Liver (tissue), 9 donors: Measurements from ENCODE around the gene KDM3B. TPM values are rescaled to one million over a fixed set of nuclear protein-coding genes. Genes with fewer than 3 reads are reported as not detected.

ENCODE experiments used
- DNase-seq: peaks from one replicate; pipeline ENCODE4 v3.0.0-alpha.2; 2017; ENCODE audit warnings: low spot score
- H3K27ac ChIP-seq, 2 donors: one replicate each; pipeline ENCODE4 v1.7.0; 2013; ENCODE audit warnings: inconsistent platforms in 2 of 2, low read length in 2 of 2, control low read depth in 1 of 2, low read depth in 1 of 2, mild to moderate bottlenecking in 1 of 2
- H3K27me3 ChIP-seq, 4 donors: one replicate each; pipeline versions ENCODE4 v1.6.1 to v1.7.0; 2013; ENCODE audit warnings: low read length in 3 of 4, inconsistent platforms in 1 of 4, mild to moderate bottlenecking in 1 of 4, moderate library complexity in 1 of 4; ENCODE audit not compliant: control insufficient read depth in 4 of 4, insufficient read depth in 4 of 4
- H3K36me3 ChIP-seq, 4 donors: one replicate each; pipeline versions ENCODE4 v1.6.1 to v1.7.0; 2013; ENCODE audit warnings: low read length in 3 of 4, mild to moderate bottlenecking in 3 of 4, low read depth in 1 of 4, moderate library complexity in 1 of 4; ENCODE audit not compliant: control insufficient read depth in 4 of 4, insufficient read depth in 3 of 4
- H3K4me1 ChIP-seq, 4 donors: one replicate each; pipeline versions ENCODE4 v1.6.1 to v1.7.0; 2013; ENCODE audit warnings: low read length in 3 of 4, mild to moderate bottlenecking in 3 of 4, moderate library complexity in 1 of 4; ENCODE audit not compliant: control insufficient read depth in 4 of 4, insufficient read depth in 4 of 4
- H3K4me3 ChIP-seq, 3 donors: one replicate each; pipeline versions ENCODE4 v1.6.1 to v1.7.0; 2013; ENCODE audit warnings: low read length in 3 of 3, control low read depth in 1 of 3, low read depth in 1 of 3, mild to moderate bottlenecking in 1 of 3
- H3K9ac ChIP-seq, 2 donors: one replicate each; pipeline ENCODE4 v1.7.0; 2013; ENCODE audit warnings: low read length in 2 of 2, mild to moderate bottlenecking in 2 of 2, moderate library complexity in 2 of 2, control low read depth in 1 of 2, low read depth in 1 of 2
- H3K9me3 ChIP-seq, 4 donors: one replicate each; pipeline versions ENCODE4 v1.6.1 to v1.7.0; 2013; ENCODE audit warnings: low read length in 3 of 4; ENCODE audit not compliant: control insufficient read depth in 4 of 4
- FOXA2 ChIP-seq: IDR thresholded peaks from 2 replicates; pipeline ENCODE4 v1.6.1; 2016; ENCODE audit warnings: antibody characterized with exemption
- GABPA ChIP-seq, 2 donors: IDR thresholded peaks in 1 of 2; conservative IDR thresholded peaks in 1 of 2; 2 replicates each; pipeline ENCODE4 v1.6.1; 2016; ENCODE audit warnings: antibody characterized with exemption in 2 of 2, mild to moderate bottlenecking in 1 of 2, moderate library complexity in 1 of 2
- HNF4A ChIP-seq, 2 donors: conservative IDR thresholded peaks; 2 replicates each; pipeline ENCODE4 v1.6.1; 2016; ENCODE audit warnings: antibody characterized with exemption in 2 of 2, mild to moderate bottlenecking in 2 of 2
- HNF4G ChIP-seq: IDR thresholded peaks from 2 replicates; pipeline ENCODE4 v1.6.1; 2016; ENCODE audit warnings: antibody characterized with exemption
- NR2F2 ChIP-seq: IDR thresholded peaks from 2 replicates; pipeline ENCODE4 v1.6.1; 2016; ENCODE audit warnings: antibody characterized with exemption
- RXRA ChIP-seq, 2 donors: IDR thresholded peaks; 2 replicates each; pipeline ENCODE4 v1.6.1; 2017 to 2018; ENCODE audit warnings: antibody characterized with exemption in 2 of 2, mild to moderate bottlenecking in 1 of 2
- SP1 ChIP-seq: IDR thresholded peaks from 2 replicates; pipeline ENCODE4 v1.6.1; 2018; ENCODE audit warnings: antibody characterized with exemption, mild to moderate bottlenecking
- TAF1 ChIP-seq: conservative IDR thresholded peaks from 2 replicates; pipeline ENCODE4 v1.6.1; 2016; ENCODE audit warnings: antibody characterized with exemption, mild to moderate bottlenecking
- YY1 ChIP-seq: IDR thresholded peaks from 2 replicates; pipeline ENCODE4 v1.6.1; 2016; ENCODE audit warnings: antibody characterized with exemption, mild to moderate bottlenecking
- WGBS: extraction: QIAGEN DNeasy Blood & Tissue Kit; methylation state at CpG from one replicate; pipeline ENCODE4 v1.1.7; 2013; 5-methylcytosine and 5-hydroxymethylcytosine counted together
- polyA plus RNA-seq, 2 donors: library from polyadenylated mRNA; stranded (reverse) in 1 of 2; unstranded in 1 of 2; fragments of 200-250 nt in 1 of 2; fragments of >200 nt in 1 of 2; fragmentation: Nextera tagmentation in 1 of 2; extraction: Ambion mirVana in 1 of 2; gene quantifications; one replicate each; pipeline versions ENCODE4 v1.2.1 to v1.2.3, GENCODE V29; 2013 to 2015
- total RNA-seq, 2 donors: library from RNA; depleted of rRNA; stranded (reverse); fragments of >200 nt; gene quantifications; one replicate each; pipeline ENCODE4 v1.2.3, GENCODE V29; 2014
- TF ChIP-seq, protein P1 (sequence below): IDR thresholded peaks from 2 replicates; pipeline ENCODE4 v1.6.1; 2016; ENCODE audit warnings: antibody characterized with exemption
- TF ChIP-seq, protein P2 (sequence below): IDR thresholded peaks from 2 replicates; pipeline ENCODE4 v1.6.1; 2016; ENCODE audit warnings: antibody characterized with exemption
- TF ChIP-seq, protein P3 (sequence below): IDR thresholded peaks from 2 replicates; pipeline ENCODE4 v1.6.1; 2016; ENCODE audit warnings: antibody characterized with exemption, mild to moderate bottlenecking
- TF ChIP-seq, protein P4 (sequence below): IDR thresholded peaks from 2 replicates; pipeline ENCODE4 v1.6.1; 2016; ENCODE audit warnings: antibody characterized with exemption
- donor health status: healthy.
- donor health status: healthy.
- donor health status: healthy.
- donor health status: healthy.
- donor health status: healthy.

KDM3B gene
- total and polyA plus RNA-seq, 4 donors: 6.8 to 39.6 (median 18.8) TPM

DNA sequence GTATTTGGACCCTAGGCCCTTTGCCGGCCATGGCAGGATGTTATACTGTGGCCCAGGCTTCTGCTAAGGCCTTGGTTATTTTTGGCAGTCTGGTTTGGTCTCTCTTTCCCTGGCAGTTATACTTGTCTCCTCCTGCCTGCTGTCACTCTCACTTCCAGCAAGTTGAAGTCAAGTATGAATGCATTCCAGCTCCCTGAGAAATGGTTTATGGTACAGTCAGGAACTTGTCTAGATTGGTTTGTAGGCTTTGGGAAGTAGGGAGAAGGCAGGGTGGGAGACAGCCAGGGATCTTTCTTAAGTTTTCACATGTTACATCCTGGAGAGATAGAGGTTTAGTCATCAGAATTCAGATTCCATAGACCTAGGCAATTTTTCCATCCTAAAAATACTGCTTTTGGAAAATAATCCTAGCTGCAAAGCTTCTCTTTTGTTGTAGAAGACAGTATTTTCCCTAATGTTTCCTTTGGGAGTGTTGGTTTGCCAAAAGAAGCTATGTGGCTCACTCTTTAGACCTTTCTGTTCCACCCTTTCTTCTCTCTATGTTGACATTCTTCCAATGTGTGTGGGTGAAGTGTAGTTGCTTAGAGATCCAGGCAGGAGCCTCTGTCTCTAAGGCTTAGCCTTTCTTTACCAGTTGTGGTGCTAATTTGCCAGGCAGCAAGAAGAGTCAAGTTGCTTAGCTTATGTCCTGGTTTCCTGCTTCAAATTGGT is 2.5 kb upstream of the KDM3B start:
- no peak overlapping the region for H3K4me3 ChIP-seq
- peaks cover 3 to 16% (median 15%) of the 10 kb centered on the region in 4 donors for H3K4me1 ChIP-seq
- WGBS: 93% methylated on average over 1 of the region's 1 CpG
- no peak overlapping the region for H3K9ac ChIP-seq
- no peaks in the 10 kb centered on the region for H3K9me3 ChIP-seq
- no peak overlapping the region for H3K27ac ChIP-seq
- H3K27me3 ChIP-seq: no peaks in the 10 kb centered on the region
- peaks cover 12 to 28% (median 17%) of the 10 kb centered on the region in 4 donors for H3K36me3 ChIP-seq
- TF ChIP-seq, protein P1, sequence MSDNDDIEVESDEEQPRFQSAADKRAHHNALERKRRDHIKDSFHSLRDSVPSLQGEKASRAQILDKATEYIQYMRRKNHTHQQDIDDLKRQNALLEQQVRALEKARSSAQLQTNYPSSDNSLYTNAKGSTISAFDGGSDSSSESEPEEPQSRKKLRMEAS: no peak
- TF ChIP-seq SP1 (no peak), HNF4A (conservative IDR thresholded peaks at IDR 0.05) (no peak), GABPA (IDR thresholded peaks at IDR 0.05 in 1 of 2, conservative IDR thresholded peaks at IDR 0.05 in 1 of 2) (no peak), YY1 (no peak), TAF1 (no peak), NR2F2 (no peak), FOXA2 (no peak), HNF4G (no peak)
- TF ChIP-seq, protein P2, sequence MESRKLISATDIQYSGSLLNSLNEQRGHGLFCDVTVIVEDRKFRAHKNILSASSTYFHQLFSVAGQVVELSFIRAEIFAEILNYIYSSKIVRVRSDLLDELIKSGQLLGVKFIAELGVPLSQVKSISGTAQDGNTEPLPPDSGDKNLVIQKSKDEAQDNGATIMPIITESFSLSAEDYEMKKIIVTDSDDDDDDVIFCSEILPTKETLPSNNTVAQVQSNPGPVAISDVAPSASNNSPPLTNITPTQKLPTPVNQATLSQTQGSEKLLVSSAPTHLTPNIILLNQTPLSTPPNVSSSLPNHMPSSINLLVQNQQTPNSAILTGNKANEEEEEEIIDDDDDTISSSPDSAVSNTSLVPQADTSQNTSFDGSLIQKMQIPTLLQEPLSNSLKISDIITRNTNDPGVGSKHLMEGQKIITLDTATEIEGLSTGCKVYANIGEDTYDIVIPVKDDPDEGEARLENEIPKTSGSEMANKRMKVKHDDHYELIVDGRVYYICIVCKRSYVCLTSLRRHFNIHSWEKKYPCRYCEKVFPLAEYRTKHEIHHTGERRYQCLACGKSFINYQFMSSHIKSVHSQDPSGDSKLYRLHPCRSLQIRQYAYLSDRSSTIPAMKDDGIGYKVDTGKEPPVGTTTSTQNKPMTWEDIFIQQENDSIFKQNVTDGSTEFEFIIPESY: no peak
- TF ChIP-seq, protein P3, sequence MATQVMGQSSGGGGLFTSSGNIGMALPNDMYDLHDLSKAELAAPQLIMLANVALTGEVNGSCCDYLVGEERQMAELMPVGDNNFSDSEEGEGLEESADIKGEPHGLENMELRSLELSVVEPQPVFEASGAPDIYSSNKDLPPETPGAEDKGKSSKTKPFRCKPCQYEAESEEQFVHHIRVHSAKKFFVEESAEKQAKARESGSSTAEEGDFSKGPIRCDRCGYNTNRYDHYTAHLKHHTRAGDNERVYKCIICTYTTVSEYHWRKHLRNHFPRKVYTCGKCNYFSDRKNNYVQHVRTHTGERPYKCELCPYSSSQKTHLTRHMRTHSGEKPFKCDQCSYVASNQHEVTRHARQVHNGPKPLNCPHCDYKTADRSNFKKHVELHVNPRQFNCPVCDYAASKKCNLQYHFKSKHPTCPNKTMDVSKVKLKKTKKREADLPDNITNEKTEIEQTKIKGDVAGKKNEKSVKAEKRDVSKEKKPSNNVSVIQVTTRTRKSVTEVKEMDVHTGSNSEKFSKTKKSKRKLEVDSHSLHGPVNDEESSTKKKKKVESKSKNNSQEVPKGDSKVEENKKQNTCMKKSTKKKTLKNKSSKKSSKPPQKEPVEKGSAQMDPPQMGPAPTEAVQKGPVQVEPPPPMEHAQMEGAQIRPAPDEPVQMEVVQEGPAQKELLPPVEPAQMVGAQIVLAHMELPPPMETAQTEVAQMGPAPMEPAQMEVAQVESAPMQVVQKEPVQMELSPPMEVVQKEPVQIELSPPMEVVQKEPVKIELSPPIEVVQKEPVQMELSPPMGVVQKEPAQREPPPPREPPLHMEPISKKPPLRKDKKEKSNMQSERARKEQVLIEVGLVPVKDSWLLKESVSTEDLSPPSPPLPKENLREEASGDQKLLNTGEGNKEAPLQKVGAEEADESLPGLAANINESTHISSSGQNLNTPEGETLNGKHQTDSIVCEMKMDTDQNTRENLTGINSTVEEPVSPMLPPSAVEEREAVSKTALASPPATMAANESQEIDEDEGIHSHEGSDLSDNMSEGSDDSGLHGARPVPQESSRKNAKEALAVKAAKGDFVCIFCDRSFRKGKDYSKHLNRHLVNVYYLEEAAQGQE: no peak
- no peak for DNase-seq

DNA sequence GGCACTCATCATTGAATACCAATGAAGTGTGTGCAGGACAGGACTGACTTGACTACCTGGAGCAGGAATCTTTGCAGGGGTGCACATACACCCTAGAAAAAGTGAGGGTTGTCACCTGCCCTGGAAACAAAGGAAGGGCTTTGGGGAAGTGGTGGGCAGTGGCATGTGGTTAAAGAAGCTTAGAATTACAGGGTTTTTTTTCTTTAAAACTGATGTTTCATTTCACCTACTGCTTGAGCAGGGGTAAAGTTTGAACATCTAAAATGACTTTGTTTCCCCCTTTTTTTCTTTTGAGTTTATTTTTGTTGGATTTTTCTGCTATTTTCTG is 2.0 kb upstream of the KDM3B start:
- Histone ChIP-seq H3K9ac (no peak overlapping the region), H3K27me3 (no peaks in the 10 kb centered on the region), H3K27ac (no peak overlapping the region), H3K9me3 (no peaks in the 10 kb centered on the region), H3K4me1 (peaks cover 4 to 20% (median 17%) of the 10 kb centered on the region in 4 donors), H3K36me3 (peaks cover 12 to 22% (median 14%) of the 10 kb centered on the region in 4 donors), H3K4me3 (no peak overlapping the region)
- TF ChIP-seq HNF4G: no peak
- TF ChIP-seq RXRA (IDR thresholded peaks at IDR 0.05): no peak
- no peak for TF ChIP-seq TAF1
- TF ChIP-seq, protein P3: no peak
- no peak for TF ChIP-seq FOXA2
- TF ChIP-seq, protein P4, sequence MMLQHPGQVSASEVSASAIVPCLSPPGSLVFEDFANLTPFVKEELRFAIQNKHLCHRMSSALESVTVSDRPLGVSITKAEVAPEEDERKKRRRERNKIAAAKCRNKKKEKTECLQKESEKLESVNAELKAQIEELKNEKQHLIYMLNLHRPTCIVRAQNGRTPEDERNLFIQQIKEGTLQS: no peak
- DNase-seq: no peak
